Right lobe of liver (tissue), 6 donors: ENCODE results near the gene MRPS16. TPM values are rescaled to one million over a fixed set of nuclear protein-coding genes. Genes with fewer than 3 reads are reported as not detected.

ENCODE experiments used
- ATAC-seq, 4 donors: fragments of 200-7000 bp; cut with Tn5 transposase; one replicate each; pipeline ENCODE4 v1.9.1; 2020; ENCODE audit warnings: mild to moderate bottlenecking in 4 of 4, moderate library complexity in 4 of 4
- DNase-seq, 3 donors: peaks; one replicate each; pipeline ENCODE4 v3.0.0-alpha.2; 2020
- H3K27ac ChIP-seq, 3 donors: fragments of 200-600 bp; one replicate each; pipeline ENCODE4 v1.8.0; 2022
- H3K27me3 ChIP-seq, 2 donors: fragments of 200-600 bp; one replicate each; pipeline ENCODE4 v1.8.0; 2022
- H3K36me3 ChIP-seq, 4 donors: fragments of 200-600 bp; sonication (generic) in 1 of 4; one replicate each; pipeline versions ENCODE4 v1.5.1 to v1.8.0; 2017 to 2022; ENCODE audit warnings: control low read depth in 1 of 4
- H3K4me1 ChIP-seq, 4 donors: fragments of 200-600 bp; sonication (generic) in 1 of 4; one replicate each; pipeline versions ENCODE4 v1.5.1 to v1.8.0; 2017 to 2022; ENCODE audit warnings: control low read depth in 1 of 4
- H3K4me3 ChIP-seq, 3 donors: fragments of 200-600 bp; one replicate each; pipeline ENCODE4 v1.8.0; 2022
- H3K9me3 ChIP-seq, 4 donors: fragments of 200-600 bp; sonication (generic) in 1 of 4; one replicate each; pipeline versions ENCODE4 v1.5.1 to v1.8.0; 2017 to 2022; ENCODE audit warnings: control low read depth in 1 of 4
- POLR2A ChIP-seq: fragments of 450-650 bp; IDR thresholded peaks from one replicate; pipeline ENCODE4 v1.6.1; 2017; ENCODE audit warnings: antibody characterized with exemption, mild to moderate bottlenecking
- WGBS: methylation state at CpG from one replicate; pipeline ENCODE4 v1.1.6; 2018; ENCODE audit warnings: low coverage, low lambda C conversion rate; ENCODE audit not compliant: insufficient coverage; ENCODE audit errors: missing lambda C conversion rate; 5-methylcytosine and 5-hydroxymethylcytosine counted together
- intact Hi-C, 2 donors: fragments of 100-400 bp; cut with DNase I; formaldehyde crosslinking; loops; one replicate each; pipeline versions ENCODE4 v1.11.2 to v1.14.1; 2022
- total RNA-seq, 6 experiments: library from RNA; depleted of rRNA in 2 of 6; stranded (reverse); fragments of >200 nt in 2 of 6; fragmentation: NEBNext Ultra II Directional in 3 of 6; extraction: Animal tissue kit (Norgen Biotek cat#: 25700) in 3 of 6; gene quantifications; one replicate each; pipeline versions ENCODE4 v1.1.0 to v1.2.4, GENCODE V29; 2016 to 2023
- TF ChIP-seq, protein P1 (sequence below), 4 donors: fragments of 200-600 bp in 3 of 4; fragments of 450-650 bp in 1 of 4; IDR thresholded peaks; one replicate each; pipeline versions ENCODE4 v1.5.1 to v1.8.0; 2016 to 2022; ENCODE audit warnings: antibody characterized with exemption in 4 of 4, mild to moderate bottlenecking in 2 of 4
- donor health status: DM: no; HTN: yes; CAD: no.
- donor health status: DM: no; HTN: no; CAD: no.
- donor health status: DM: no; HTN: no; CAD: no.
- donor health status: DM: no; HTN: yes; CAD: no.
- donor health status: DM: no; HTN: yes; CAD: no.

The MRPS16 gene
- total RNA-seq, 6 experiments from 2014 or later = 40.5 to 58.4 (median 48.6) TPM

DNA sequence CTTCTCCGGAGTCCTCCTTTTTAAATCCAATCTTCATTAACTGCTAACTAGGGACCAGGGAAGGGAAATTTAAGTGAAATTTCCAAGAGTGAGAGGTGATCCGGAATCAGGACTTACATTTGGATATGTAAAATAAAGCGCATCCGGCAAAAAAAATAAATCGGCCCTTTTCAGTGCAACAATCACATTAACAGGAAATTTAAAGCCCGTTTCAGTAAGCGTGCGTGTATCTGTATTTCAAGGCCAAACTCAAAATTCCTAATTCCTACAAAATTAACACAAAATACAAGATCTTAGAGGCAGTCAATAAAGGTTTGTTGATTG is 6.2 kb downstream of the MRPS16 start:
- DNase-seq (no peak), ATAC-seq (no peak)
- Histone ChIP-seq H3K9me3 (no peaks in the 10 kb centered on the region), H3K27me3 (no peaks in the 10 kb centered on the region), H3K27ac (peak overlapping the region in 2 of 3 donors; percentile 37 to 56), H3K36me3 (peaks cover 0 to 17% (median 8%) of the 10 kb centered on the region in 4 donors), H3K4me3 (peak overlapping the region; percentile 75 to 87 (median 82)), H3K4me1 (peaks cover 0 to 15% (median 3%) of the 10 kb centered on the region in 4 donors)
- WGBS = under 1% methylated on average over 8 of the region's 8 CpGs
- TF ChIP-seq, protein P1, sequence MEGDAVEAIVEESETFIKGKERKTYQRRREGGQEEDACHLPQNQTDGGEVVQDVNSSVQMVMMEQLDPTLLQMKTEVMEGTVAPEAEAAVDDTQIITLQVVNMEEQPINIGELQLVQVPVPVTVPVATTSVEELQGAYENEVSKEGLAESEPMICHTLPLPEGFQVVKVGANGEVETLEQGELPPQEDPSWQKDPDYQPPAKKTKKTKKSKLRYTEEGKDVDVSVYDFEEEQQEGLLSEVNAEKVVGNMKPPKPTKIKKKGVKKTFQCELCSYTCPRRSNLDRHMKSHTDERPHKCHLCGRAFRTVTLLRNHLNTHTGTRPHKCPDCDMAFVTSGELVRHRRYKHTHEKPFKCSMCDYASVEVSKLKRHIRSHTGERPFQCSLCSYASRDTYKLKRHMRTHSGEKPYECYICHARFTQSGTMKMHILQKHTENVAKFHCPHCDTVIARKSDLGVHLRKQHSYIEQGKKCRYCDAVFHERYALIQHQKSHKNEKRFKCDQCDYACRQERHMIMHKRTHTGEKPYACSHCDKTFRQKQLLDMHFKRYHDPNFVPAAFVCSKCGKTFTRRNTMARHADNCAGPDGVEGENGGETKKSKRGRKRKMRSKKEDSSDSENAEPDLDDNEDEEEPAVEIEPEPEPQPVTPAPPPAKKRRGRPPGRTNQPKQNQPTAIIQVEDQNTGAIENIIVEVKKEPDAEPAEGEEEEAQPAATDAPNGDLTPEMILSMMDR (IDR thresholded peaks at IDR 0.05) = no peak
- no peak for TF ChIP-seq POLR2A
- intact Hi-C loops = no loop called here

DNA sequence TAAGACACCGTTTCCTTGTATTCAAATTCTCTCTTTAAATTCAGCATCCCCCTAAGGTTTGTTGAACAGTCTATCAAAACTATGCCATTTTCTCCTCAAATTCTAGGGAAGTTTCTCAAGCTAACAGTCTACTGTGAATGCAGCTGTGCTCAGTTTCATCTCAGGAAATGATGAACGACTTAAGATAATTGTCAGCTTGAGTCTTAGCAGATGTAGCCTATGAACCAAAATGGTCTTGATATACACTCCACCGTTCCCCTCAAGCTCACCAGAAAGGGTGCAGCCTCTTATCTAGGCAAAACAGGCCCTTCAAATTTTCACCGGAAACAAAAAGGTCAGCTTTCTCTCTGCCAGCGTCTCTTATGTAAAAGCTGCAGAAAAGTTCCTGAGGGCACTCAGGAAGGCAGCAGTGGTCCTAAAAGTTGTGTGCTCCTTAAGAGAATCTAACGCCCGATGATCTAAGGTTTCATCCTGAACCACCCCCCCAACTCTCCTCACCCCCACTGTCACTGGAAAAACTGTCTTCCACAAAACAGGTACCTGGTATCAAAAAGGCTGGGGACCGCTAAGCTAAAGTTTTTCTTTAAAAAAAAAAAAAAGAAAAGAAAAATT is 7.5 kb downstream of the MRPS16 start:
- Histone ChIP-seq H3K27ac (no peak overlapping the region), H3K9me3 (no peaks in the 10 kb centered on the region), H3K36me3 (peaks cover 0 to 24% (median 12%) of the 10 kb centered on the region in 4 donors), H3K4me3 (no peak overlapping the region), H3K4me1 (peaks cover 0 to 11% (median 0%) of the 10 kb centered on the region in 4 donors), H3K27me3 (no peaks in the 10 kb centered on the region)
- 45% methylated on average over 7 of the region's 8 CpGs for WGBS
- TF ChIP-seq, protein P1 (IDR thresholded peaks at IDR 0.05) = no peak
- no peak for TF ChIP-seq POLR2A
- ATAC-seq (no peak), DNase-seq (no peak)
- intact Hi-C loops = no loop called here

DNA sequence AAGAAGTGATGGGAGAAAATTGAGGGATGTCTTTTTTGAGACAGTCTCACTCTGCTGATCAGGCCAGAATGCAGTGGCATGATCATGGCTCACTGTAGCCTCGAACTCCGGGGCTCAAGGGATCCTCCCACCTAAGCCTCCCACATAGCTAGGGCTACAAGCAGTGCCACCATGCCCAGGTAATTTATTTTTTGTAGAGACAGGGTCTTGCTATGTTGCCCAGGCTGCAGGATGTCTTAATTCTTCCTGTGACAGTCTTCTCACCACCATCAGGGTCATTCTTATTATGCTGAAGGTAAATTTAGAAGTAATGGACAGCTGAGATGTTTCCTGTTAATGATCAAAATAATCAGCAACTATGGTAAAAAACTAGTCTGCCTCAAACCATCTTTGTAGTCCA is 12.5 kb downstream of the MRPS16 start:
- H3K9me3 ChIP-seq = no peaks in the 10 kb centered on the region
- H3K36me3 ChIP-seq = peaks cover 0 to 26% (median 13%) of the 10 kb centered on the region in 4 donors
- H3K4me3 ChIP-seq = no peak overlapping the region
- intact Hi-C loops = no loop called here
- WGBS = 100% methylated on average over 2 of the region's 2 CpGs
- ATAC-seq (no peak), DNase-seq (no peak)
- TF ChIP-seq, protein P1 (IDR thresholded peaks at IDR 0.05) = no peak
- TF ChIP-seq POLR2A = no peak
- no peaks in the 10 kb centered on the region for H3K27me3 ChIP-seq
- H3K27ac ChIP-seq = no peak overlapping the region
- no peaks in the 10 kb centered on the region for H3K4me1 ChIP-seq

DNA sequence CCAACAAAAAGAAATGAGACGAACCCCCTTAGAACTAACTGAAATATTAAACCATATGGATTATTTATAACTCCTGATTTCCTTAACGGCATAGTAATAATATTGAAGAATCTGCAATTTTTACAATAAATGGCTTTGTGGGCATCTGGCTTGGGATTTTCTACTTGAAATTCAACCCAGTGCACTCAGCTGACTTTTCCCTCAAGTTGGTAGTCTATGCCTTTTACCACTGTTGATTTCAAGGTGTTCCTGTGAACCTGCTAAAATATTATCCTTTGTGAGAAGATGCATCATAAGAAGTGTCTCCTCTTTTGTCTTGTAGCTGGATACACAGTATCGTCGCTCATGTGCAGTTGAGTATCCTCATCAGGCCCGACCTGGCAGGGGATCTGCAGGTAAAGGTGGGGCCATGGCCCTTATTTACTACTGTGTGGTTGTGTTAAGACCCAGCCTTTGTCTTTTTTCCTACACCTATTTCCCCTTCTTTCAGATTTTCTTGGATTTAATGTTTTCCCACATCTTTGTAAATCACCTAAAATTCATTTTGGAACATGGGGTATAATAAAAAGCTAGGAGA is 13.4 kb downstream of the MRPS16 start:
- intact Hi-C loops = no loop called here
- no peak overlapping the region for H3K4me3 ChIP-seq
- no peak overlapping the region for H3K27ac ChIP-seq
- no peak for ATAC-seq
- no peaks in the 10 kb centered on the region for H3K27me3 ChIP-seq
- 86% methylated on average over 3 of the region's 5 CpGs for WGBS
- no peaks in the 10 kb centered on the region for H3K9me3 ChIP-seq
- H3K36me3 ChIP-seq = peaks cover 0 to 30% (median 12%) of the 10 kb centered on the region in 4 donors
- no peaks in the 10 kb centered on the region for H3K4me1 ChIP-seq
- DNase-seq = no peak
- TF ChIP-seq POLR2A = no peak
- TF ChIP-seq, protein P1 (IDR thresholded peaks at IDR 0.05) = no peak
